Head of caudate nucleus (tissue), 42 donors: ENCODE measurements around the gene KLHL5.

ENCODE experiments used
- DNase-seq, 42 donors: peaks; one replicate each; pipeline versions ENCODE4 v3.0.0 to v3.0.0-alpha.2; 2020 to 2021; ENCODE audit warnings: mixed read lengths in 7 of 42
- intact Hi-C: fragments of 100-400 bp; cut with DNase I; formaldehyde crosslinking; loops from one replicate; pipeline ENCODE4 v1.15.0; 2022

The KLHL5 gene

GRCh38 chr4:39154009-39154408 is 92.0 kb downstream of the KLHL5 start:
- intact Hi-C loops, result no loop called here
- DNase-seq, result no peak

- intact Hi-C loops, result no loop called here
- DNase-seq, result no peak
Measured at GRCh38 chr4:39157520-39157919, 95.5 kb downstream of the KLHL5 start.

GRCh38 chr4:39166177-39166576 is 104.1 kb downstream of the KLHL5 start:
- intact Hi-C loops, result no loop called here
- DNase-seq, result no peak

- no peak for DNase-seq
- intact Hi-C loops, result no loop called here
Measured at GRCh38 chr4:39166669-39167068, 104.6 kb downstream of the KLHL5 start.

- DNase-seq, result no peak
- intact Hi-C loops, result no loop called here
Measured at GRCh38 chr4:39169426-39169825, 107.4 kb downstream of the KLHL5 start.

GRCh38 chr4:39170301-39170700 is 108.3 kb downstream of the KLHL5 start:
- no peak for DNase-seq
- intact Hi-C loops, result no loop called here
